ENCODE measurements around the gene SCAF8.
"Not testable (repeated sequence)": the region's sequence is repeated elsewhere in the genome, so short reads cannot be mapped to it uniquely, and the experiment has no call there.

SCAF8 gene

DNA sequence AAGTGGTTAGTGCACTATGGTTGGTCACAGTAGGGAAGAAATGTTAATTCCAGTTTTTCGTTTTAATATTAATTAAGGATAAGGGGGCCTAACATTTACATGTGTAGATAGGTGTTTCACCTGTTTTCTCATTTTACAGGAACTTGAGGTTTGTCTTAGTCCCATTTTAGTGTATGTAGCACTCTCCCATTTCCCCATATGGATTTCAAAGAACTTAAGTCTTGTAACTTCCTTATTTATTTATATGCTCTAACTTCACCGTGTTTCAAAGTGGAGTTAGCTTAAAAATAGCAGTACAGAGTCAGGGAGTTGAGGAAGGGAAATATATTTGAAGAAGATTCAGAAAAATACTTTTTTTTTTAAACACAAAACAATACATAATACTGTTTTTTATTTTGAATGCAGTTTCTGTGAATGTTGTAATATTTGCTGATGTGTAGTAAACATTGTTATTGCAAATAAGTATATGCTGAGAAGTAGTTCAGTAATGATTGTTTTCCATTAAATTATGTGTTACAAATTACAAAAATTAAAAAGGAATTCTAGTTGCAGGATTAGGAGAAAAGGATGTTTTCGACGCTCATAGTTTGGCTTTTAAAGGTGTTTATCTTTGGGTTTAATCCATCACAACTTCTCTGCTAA, 3.5 kb downstream of the SCAF8 start:
- DNase-seq (ENCODE audit: low spot score): no peak

- DNase-seq (ENCODE audit: low spot score): no peak
Measured at GRCh38 chr6:154737424-154737823, 4.2 kb downstream of the SCAF8 start.

GRCh38 chr6:154738551-154738961, 5.3 kb downstream of the SCAF8 start:
- DNase-seq (ENCODE audit: low spot score): no peak

GRCh38 chr6:154740658-154741057, 7.4 kb downstream of the SCAF8 start:
- no peak for DNase-seq (ENCODE audit: low spot score)

GRCh38 chr6:154742891-154743290, 9.7 kb downstream of the SCAF8 start:
- no peak for DNase-seq (ENCODE audit: low spot score)

DNA sequence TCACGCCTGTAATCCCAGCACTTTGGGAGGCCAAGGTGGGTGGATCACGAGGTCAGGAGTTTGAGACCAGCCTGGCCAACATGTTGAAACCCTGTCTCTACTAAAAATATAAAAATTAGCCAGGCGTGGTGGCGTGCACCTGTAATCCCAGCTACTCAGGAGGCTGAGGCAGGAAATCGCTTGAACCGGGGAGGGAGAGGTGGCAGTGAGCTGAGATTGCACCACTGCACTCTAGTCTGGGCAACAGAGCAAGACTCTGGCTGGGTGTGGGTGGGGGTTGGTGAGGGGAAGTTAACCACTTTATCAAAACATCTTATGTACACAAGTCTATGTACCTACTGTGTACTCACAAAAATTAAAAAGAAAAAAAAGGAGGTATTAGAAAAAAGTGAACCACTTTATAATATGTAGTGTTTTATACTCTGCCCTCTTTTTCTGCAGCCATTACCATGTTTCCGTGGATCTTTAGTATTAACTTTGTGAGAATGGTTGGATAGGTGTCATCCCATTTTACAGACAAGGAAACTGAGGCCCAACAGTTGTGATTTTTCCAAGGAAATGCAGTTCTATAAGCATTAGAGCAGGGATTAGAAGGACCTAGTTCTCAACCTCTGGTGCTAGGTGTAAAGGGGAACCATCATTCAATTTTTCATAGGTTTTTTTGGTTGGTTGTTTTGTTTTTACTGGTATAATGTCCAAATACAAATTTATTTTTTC, 11.0 kb downstream of the SCAF8 start:
- DNase-seq (ENCODE audit: low spot score): not testable (repeated sequence)

- no peak for DNase-seq (ENCODE audit: low spot score)
Measured at GRCh38 chr6:154745243-154745642, 12.0 kb downstream of the SCAF8 start.

GRCh38 chr6:154749341-154749740, 16.1 kb downstream of the SCAF8 start:
- DNase-seq (ENCODE audit: low spot score): no peak

- DNase-seq (ENCODE audit: low spot score): no peak
Measured at GRCh38 chr6:154751011-154751800, 18.0 kb downstream of the SCAF8 start.

DNA sequence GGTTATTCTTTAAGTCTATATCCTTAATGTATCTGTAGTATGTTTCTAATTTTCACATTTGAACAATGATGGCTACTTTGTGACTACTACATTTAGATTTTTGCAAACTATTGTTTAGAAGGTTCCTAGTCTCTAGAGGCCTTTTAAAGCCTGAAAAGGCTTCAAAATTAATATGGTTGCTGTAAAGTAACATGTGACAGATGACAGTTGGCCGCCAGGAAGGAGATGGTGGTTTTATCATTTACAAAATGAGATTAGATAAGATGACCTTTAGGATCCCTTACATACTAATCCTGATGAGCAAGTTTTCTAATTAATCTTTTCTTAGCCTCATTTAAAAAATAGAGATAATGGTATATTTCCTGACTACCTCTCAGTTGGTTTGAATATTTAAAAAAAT, 18.8 kb downstream of the SCAF8 start:
- no peak for DNase-seq (ENCODE audit: low spot score)

- no peak for DNase-seq (ENCODE audit: low spot score)
Measured at GRCh38 chr6:154754152-154754551, 20.9 kb downstream of the SCAF8 start.

DNA sequence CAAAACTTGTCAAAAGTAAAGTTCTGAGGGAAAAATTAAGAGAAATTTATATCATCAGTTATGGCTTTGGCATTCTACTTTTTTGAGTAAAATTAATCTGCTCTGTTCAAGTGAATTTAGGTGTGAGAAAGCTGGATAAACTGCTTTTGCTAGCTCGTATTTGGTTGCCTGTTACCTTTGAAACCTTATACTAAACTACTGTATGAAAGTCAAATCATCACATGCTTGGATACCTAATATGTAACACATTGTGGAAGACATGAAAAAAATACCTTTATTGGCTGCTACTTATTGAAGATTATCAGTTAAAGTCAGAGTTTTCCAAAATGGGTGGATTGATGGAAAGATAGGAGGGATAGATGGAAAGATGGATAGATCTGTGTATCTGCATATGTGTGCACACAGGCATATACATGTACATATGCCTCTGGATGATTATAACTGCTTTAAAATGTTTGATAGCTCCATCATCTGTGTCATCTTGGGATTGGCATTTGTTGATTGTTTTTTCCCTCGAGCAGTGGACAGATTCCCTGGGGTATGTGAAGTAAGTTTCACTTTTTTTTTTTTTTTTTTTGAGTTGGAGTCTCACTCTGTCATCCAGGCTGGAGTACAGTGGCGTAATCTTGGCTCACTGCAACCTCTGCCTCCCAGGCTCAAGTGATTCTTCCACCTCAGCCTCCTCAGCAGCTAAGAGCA, 24.3 kb downstream of the SCAF8 start:
- no peak for DNase-seq (ENCODE audit: low spot score)

DNA sequence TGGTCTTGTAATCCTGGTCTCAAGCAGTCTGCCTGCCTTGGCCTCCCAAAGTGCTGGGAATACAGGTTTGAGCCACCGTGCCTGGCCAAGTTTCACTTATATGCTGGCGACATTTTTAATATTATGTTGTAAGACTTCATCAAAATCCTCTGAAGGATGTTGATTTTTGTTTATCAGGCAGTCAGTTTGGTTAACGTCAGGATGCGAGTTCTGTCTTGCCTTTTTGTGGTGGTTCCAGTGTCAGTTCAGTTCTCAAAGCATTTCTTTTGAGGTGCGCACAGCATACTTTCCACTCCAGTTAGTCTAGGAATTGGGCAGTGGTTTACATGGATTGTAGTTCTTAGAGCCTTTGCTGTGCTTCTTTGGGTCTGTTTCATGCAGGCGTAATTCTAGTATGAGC, 24.9 kb downstream of the SCAF8 start:
- DNase-seq (ENCODE audit: low spot score): no peak

DNA sequence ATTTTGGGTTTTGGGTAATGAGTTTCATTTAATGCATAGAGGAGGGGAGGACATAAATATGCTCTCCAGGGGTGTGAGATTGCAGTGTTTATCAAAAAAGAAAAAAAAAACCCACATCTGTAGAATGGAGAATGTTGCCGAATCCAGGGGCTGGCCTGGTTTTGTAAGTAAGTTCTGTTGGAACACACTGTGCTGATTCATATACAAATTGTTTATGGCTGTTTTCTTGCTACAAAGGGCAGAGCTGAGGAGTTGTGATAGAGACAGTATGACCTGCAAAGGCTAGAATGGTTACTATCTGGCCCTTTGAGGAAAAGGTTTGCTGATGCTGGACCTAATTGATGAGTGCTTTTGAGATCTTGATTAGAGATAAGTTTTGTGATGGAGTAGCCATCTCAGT, 30.4 kb downstream of the SCAF8 start:
- DNase-seq (ENCODE audit: low spot score): no peak

DNA sequence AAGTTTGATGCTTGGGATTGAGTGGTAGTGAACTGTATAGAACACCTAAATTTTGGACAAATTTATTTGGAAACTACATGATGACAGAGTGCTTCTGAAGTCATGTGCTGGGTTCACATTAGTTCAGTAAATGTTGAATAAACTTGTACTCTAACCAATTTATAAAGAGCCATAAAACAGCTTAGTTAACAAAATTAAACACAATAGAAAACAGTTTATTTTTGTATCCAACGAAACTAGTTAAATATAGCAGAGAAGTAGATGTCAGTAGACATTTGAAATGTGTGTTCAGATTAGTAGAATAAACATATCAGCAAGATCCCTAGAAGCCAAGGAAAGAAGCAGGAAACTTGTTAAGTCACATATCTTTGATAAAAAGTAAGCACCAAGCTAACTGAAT, 32.1 kb downstream of the SCAF8 start:
- DNase-seq (ENCODE audit: low spot score): no peak

GRCh38 chr6:154766288-154766687, 33.1 kb downstream of the SCAF8 start:
- no peak for DNase-seq (ENCODE audit: low spot score)

- no peak for DNase-seq (ENCODE audit: low spot score)
Measured at GRCh38 chr6:154767003-154767723, 33.9 kb downstream of the SCAF8 start.

- no peak for DNase-seq (ENCODE audit: low spot score)
Measured at GRCh38 chr6:154768280-154768679, 35.1 kb downstream of the SCAF8 start.

- no peak for DNase-seq (ENCODE audit: low spot score)
Measured at GRCh38 chr6:154773610-154774089, 40.4 kb downstream of the SCAF8 start.

GRCh38 chr6:154779157-154779556, 45.9 kb downstream of the SCAF8 start:
- not testable (repeated sequence) for DNase-seq (ENCODE audit: low spot score)

DNA sequence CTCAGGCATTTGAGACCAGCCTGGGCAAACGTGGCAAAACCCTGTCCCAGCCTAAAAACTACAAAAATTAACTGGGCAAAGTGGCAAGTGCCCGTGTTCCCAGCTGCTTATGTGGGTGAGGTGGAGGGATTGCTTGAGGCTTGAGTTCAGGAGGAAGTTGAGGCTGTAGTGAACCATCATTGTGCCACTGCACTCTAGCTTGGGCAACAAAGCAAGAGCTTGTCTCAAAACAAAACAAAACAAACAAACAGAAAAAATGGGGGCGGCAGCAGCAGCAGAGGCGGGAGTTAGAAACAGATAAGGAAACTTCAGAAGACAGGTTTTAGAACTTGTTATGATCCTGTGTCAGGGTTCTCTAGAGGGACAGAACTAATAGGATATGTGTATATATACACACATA, 49.0 kb downstream of the SCAF8 start:
- DNase-seq (ENCODE audit: low spot score): no peak

Data from SK-N-DZ (cell line).